Tibial nerve (tissue), 4 donors: Measurements from ENCODE around the gene DCBLD2.

Experiments
- CTCF ChIP-seq, 5 experiments: fragments of 200-600 bp in 3 of 5; fragments of 450-650 bp in 2 of 5; sonication (generic) in 3 of 5; IDR thresholded peaks; one replicate each; pipeline ENCODE4 v1.5.1; 2016 to 2019; ENCODE audit warnings: antibody characterized with exemption in 5 of 5, mild to moderate bottlenecking in 3 of 5, moderate library complexity in 2 of 5
- EP300 ChIP-seq, 2 donors: sonication (generic); formaldehyde crosslinking; IDR thresholded peaks; one replicate each; pipeline ENCODE4 v1.6.1; 2017; ENCODE audit warnings: antibody characterized with exemption in 2 of 2, mild to moderate bottlenecking in 1 of 2
- POLR2A ChIP-seq, 2 donors: fragments of 450-650 bp; IDR thresholded peaks; one replicate each; pipeline ENCODE4 v1.6.1; 2017; ENCODE audit warnings: antibody characterized with exemption in 2 of 2, mild to moderate bottlenecking in 2 of 2, moderate library complexity in 2 of 2

- no peak for TF ChIP-seq POLR2A (IDR thresholded peaks at IDR 0.05)
- TF ChIP-seq CTCF (IDR thresholded peaks at IDR 0.05), result no peak
- TF ChIP-seq EP300 (IDR thresholded peaks at IDR 0.05), result no peak
Observed at GRCh38 chr3:98893740-98894139, 7.8 kb downstream of the DCBLD2 start.
